HS-27A (cell line): ENCODE data around the gene CD48.
"Not testable (repeated sequence)": the region's sequence is repeated elsewhere in the genome, so short reads cannot be mapped to it uniquely, and the experiment has no call there.

Source experiments
- DNase-seq: peaks from one replicate; pipeline ENCODE4 v3.0.0-alpha.2; 2012; ENCODE audit warnings: low read depth, missing footprints

CD48 gene

GRCh38 chr1:160712525-160713080 is 981 bp upstream of the CD48 start:
- DNase-seq, result not testable (repeated sequence)

DNA sequence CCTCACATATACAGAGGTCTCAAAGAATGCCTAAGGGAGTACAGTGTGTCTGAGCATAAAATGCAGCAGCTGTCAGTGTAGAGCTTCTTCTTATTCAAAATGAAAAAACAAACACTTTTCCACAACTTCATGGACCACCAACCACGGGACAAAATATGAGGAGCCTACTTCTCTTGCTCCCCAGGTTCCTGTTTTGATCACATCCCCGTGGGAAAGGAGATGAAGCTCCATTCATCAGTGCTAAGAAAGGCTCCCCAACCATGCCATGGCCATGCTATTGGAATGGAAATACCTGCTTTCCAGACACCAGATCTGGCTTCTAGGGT is 383 bp downstream of the CD48 start:
- no peak for DNase-seq

DNA sequence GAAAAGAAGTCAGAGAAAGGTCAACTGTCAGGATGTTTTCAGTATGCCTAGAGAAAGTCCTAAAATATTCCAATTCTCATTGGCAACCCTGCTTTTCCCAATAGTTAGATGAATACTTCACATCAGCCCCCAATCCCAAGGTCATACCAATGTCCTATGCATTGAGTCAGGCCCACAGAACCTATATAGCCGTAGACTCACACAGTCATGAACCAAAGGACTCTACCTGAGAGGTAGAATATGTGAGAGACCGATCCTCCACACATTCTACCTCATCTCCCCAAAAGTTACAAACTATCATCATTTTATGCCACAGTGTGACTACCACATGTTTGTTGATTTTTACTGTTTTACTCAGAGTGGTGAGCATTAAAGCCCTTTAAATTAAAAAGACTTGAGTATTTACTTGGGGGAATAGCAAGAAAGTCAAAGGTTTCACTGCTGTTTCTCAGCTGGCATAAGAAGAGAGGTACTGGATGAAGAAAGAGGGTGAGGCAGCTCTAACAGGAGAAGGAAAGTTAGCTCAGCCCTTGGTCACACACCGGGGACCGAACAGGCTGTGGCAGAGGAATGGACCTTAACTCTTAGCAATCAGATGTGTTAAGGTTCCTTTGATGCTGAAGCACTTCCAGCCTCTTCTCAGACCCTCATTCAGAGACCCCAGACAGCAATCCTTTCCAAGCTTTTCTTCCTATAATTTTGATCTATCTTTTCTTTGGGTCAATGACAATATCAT is 937 bp downstream of the CD48 start:
- DNase-seq, result no peak

DNA sequence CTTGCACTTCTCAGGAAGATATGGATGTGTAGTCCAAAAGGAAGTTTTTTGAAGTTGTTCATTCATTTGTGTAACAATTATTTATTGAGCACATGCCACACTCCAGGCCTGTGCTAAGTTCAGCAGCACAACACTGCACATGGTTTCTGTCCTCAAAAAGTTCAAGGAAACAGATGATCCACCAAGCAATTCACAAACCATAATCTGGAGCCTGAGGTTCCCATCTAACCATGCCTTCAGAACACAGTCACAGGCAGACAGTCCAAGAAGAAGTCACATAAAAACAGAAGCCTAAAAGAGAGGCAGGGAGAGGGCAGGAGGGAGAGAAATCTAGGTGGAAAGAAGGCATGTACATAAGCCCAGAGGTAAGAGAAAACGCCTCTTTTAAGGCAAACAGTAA is 1.9 kb downstream of the CD48 start:
- DNase-seq, result no peak

DNA sequence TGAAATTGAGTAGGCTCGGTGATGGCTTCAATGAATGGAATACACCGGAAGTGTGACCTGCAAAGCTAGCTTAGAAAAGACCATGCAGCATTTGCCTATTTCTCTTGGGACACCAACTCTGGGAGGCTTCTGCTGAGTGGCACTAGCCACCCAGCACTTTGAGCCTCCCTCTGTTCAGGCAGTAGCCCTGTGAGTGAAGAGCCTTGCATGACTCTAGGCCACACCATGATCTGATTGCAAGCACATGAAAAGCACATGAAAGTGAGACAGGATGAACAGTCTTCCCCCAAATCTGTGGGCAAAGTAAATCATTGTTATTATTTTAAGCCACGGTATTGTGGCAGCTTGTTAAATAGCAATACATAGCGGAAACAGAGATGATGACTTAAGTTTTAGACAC is 2.8 kb downstream of the CD48 start:
- no peak for DNase-seq

GRCh38 chr1:160708118-160708517 is 3.5 kb downstream of the CD48 start:
- DNase-seq, result no peak

DNA sequence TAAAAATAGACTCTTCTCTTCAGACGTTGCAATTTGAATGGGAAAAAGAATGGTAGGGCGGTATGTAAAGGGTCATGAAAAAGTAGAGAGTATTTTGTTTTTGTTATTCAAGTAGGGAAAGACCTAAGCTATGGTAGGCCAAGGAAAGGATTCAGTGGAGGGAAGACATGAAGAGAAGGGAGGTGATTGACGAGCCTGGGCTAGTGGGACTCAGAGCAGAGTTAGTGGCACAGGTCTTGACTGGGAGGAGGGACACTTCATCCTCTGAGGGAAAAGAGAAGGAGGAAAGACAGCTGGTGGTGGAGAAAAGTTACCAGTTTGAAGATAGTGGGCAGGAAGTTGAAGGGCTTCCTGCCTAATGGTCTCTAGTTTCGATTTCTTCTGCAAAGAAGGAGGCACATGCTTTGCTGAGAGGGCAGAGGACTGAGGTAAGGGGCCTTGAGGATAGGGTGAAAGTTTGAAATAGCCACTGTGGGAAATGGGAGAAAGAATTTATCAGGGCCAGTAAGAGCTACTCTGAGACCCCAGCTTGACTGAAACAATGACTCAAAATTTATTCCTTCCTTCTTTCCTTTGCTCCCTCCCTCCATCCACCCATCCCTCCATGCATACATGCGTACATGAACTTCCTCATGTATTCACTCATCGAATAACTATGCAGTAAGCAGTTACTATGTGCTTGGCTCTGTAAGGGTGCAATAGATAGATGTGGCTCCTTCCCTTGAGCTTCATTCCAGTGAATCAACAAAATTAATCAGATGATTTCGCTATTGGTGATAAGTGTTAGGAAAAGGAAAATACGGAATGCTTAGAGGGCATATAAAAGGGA is 4.2 kb downstream of the CD48 start:
- DNase-seq, result no peak

GRCh38 chr1:160706526-160707235 is 4.9 kb downstream of the CD48 start:
- no peak for DNase-seq

- no peak for DNase-seq
Measured at GRCh38 chr1:160705742-160706141, 5.9 kb downstream of the CD48 start.

DNA sequence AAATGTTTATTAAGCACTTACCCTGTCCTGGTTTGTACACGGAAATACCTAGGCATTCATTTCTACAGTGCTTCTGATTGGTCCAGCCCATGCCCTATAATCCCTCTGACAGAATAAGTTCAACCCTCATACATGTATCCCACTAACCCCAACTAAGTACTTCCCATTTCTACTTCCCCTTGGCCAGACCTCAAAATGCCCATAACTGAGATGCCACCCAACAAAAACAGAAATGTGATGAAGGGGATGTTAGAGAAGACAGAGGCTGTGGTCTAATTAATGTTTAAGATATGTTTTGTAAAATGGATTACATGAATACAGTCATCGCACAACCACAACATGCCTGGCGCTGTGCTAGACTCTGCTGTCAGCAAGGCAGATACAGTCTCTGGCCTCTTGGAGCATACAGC is 6.4 kb downstream of the CD48 start:
- DNase-seq, result not testable (repeated sequence)

DNA sequence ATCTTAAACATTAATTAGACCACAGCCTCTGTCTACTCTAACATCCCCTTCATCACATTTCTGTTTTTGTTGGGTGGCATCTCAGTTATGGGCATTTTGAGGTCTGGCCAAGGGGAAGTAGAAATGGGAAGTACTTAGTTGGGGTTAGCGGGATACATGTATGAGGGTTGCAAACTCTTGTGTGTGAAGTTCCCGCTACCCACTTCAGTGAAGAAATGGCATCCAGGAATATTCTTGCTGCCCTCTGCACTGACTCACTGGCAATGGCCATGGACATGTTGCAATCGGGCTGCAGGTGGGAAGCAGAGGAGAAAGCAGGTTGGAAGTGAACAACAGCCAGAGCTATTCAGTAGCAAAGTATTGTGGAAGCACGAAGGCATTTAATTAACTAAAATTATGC is 7.4 kb downstream of the CD48 start:
- DNase-seq, result no peak

- no peak for DNase-seq
Measured at GRCh38 chr1:160702100-160702499, 9.5 kb downstream of the CD48 start.

DNA sequence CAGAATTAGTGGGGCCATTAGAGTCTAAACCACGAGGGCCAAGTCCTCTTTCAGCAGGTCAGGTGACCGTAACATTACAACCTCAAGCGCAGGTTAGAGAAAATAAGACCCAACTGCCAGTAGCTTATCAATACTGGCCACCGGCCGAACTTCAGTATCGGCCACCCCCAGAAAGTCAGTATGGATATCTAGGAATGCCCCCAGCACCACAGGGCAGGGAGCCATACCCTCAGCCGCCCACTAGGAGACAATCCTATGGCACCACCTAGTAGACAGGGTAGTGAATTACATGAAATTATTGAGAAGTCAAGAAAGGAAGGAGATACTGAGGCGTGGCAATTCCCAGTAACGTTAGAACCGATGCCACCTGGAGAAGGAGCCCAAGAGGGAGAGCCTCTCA is 19.2 kb downstream of the CD48 start:
- not testable (repeated sequence) for DNase-seq

- no peak for DNase-seq
Measured at GRCh38 chr1:160685266-160685665, 26.4 kb downstream of the CD48 start.

DNA sequence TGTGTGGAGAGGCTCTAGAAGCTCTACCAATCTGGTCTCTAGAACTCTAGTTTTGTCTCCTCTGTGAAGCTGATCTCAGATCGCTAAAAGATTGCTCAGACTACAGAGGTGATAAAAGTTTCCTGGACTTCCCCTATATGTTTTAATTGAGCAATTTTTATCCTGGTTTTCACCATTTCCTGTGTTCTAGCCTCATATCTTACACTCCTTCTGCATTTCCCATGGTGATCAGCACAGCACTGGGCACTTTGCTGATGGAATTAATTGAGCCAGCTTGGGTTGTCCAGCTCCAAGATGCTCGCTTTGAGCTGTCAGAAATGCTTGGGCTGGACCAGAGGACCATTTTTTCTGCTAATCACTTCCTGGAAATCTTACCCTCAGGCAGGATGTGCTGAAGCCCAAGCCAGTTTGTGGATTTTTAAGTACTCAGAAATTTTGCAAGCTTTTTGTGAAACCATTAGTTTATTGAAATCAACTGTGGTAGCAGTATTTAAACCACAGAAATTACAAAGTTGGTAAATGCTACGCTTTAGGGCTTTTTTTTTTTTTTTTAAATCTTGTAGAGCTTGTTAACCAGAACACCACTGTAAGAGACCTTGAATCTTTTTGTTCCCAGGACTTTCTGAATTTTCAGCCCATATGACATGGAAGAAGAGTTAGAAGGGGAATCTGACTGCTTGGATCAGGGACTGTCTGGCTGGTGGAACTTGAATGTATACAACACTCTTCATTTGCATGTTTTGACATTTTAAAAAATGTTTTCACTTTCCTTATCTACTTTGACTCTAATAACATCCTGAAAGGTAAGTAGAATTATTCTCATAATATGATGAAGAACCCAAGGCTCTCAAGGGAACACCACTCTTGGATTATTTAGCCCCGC is 28.4 kb downstream of the CD48 start:
- DNase-seq, result no peak

DNA sequence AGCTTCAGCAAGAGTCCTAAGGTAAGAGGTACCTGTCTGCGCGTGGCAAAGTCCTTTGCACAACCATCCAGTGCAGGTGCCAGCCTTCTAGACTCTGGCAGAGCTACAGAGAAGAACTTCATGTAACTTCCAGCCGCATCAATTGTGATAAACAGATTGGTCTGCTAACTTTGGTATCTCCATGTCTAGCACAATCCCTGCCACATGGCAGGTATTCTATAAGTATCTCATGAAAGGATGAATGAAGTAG is 29.8 kb downstream of the CD48 start:
- no peak for DNase-seq

DNA sequence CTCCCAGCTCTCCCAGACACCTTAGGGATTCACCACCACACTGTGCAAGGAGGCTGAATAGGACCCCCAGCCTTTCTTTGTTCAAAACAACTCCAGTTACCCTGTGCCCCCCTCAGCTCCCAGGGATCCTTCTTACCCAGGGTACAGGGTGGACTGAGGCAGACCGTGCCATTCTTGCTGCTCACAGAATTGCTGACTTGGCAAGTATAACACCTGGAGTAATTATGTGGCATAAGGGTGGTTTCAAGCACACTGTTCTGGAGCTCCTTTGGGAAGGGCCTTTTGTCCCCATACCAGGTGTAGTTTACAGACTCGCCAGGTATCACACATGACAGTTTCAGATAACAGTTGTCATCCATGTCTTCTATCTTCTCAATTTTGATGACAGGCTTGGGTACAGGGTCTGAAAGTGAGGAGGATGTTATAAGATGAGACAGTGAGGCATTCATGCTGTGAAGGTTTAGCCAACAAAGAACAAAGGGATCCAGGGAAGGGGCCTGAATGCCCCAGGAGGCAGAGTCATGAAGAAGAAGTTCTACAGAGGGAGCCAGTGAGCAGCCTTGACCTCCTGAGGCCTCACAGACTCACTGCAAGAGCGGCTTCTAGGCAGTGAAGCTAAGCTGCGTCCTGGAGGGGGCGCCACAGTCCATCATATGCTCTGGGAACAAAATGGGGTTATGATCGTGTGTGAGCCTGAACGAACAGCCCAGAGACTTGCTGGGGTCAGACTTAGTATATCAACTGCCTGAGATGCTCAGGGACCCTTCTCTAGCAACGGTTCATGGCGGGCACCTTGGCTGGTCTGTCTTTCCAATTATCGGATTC is 30.3 kb downstream of the CD48 start:
- peak; percentile 38 for DNase-seq

DNA sequence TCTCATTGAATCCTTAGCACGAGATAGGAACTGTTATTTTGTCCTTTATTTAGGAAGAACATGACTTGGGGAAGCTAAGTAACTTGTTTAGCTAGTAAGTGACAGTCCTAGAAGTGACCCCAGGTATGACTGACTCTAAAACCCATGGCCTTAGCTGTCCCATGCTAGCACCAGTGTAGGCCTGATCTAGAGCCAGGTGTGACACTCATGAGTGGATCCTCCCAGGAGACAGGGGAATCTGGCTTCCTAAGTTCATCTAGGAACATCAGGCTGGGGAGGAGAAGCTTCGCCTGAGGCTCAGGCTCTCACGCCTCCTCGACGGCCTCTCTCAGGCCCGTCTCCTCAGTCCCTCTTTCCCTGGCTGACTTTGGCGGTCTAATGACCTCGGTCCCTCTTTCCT is 31.2 kb downstream of the CD48 start:
- DNase-seq, result no peak

DNA sequence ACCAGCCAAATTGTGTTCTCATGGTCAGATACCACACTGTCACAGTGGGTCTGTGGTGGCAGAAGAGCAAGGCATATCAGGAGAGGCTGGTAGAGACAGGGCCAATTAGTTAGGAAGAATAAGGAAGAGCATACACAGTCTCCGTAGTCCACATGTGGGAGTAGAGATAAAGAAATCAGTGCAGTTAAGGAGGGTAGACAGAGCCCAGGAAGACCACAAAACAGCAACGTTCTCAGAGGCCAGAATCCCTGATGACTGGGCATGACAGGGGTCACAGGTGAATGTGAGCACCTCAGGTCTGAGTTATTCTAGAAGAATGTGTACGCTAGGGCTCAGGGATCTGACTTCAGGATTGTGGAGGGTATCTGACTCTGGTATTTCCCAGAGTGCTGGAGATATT is 31.7 kb downstream of the CD48 start:
- no peak for DNase-seq

DNA sequence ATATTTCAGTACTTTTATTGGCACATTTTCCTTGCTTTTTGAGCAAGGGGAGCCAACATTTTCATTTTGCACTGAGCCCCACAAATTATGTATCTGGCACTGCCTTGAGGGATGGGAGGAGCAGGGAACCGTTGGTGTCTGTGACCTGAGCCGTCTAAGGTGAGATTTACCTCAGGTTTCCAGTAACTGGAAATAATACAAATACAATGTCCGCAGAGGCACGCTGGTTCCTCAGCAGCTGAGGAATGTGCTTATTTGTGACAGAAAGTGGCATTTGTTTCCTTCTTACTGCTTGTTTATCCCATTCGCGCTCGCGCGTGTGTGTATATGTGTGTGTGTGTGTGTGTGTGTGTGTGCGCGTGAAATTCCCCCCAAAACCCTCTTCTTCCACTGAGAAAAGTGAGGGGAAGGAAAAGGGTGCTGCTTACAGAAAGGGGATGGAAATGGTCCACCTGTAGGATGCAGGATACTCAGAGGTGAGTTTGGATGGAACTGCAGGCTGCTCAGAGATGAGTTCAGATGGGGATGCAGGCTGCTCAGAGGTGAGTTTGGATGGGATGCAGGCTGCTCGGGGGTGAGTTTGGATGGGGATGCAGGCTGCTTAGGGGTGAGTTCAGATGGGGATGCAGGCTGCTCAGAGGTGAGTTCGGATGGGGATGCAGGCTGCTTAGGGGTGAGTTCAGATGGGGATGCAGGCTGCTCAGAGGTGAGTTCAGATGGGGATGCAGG is 34.6 kb downstream of the CD48 start:
- no peak for DNase-seq
